SK-N-SH (cell line): ENCODE measurements around the gene STK38. TPM values are rescaled to one million over a fixed set of nuclear protein-coding genes. Genes with fewer than 3 reads are reported as not detected.
A peak's percentile ranks its signal among the peaks of the same experiment; 100 is the strongest.

Experiments used
- CTCF ChIA-PET: fragments of 300-600, 350-600 bp; formaldehyde crosslinking; extraction: SDS; loops from one replicate; lab custom pipeline; 2021; lab: Yijun Ruan, JAX
- POLR2A ChIA-PET: fragments of 350-600 bp; sonication (Branson Sonifier 250); formaldehyde crosslinking; extraction: SDS; loops from one replicate; lab custom pipeline; 2020; ENCODE audit warnings: antibody characterized with exemption, inconsistent platforms; lab: Yijun Ruan, JAX
- DNase-seq: peaks from one replicate; pipeline ENCODE4 v3.0.0; 2012
- H2AFZ ChIP-seq: fragments of 200-600 bp; sonication (generic); 2 replicates; pipeline ENCODE4 v1.8.1; 2016; ENCODE audit warnings: antibody characterized with exemption, mild to moderate bottlenecking, low read depth
- H3F3A ChIP-seq: fragments of 200-600 bp; sonication (generic); replicated peaks from 2 replicates; pipeline ENCODE3; 2016; ENCODE audit warnings: antibody characterized with exemption, mild to moderate bottlenecking; ENCODE audit not compliant: insufficient read depth
- H3K27ac ChIP-seq, 2 experiments: fragments of 200-500 bp in 1 of 2; fragments of 200-600 bp in 1 of 2; sonication (Bioruptor generic) in 1 of 2; sonication (generic), shearing (Covaris generic) in 1 of 2; 2 replicates each; pipeline versions ENCODE4 v1.5.1 to v1.6.1; 2014 to 2016; ENCODE audit warnings: low read depth in 2 of 2, inconsistent platforms in 1 of 2, low read length in 1 of 2, mild to moderate bottlenecking in 1 of 2, mixed read lengths in 1 of 2
- H3K27me3 ChIP-seq: fragments of 200-600 bp; sonication (generic), shearing (Covaris generic); 2 replicates; pipeline ENCODE4 v1.6.1; 2016; ENCODE audit warnings: mixed run types; ENCODE audit not compliant: insufficient read depth
- H3K36me3 ChIP-seq, 2 experiments: fragments of 200-500 bp in 1 of 2; fragments of 200-600 bp in 1 of 2; sonication (Bioruptor generic) in 1 of 2; sonication (generic) in 1 of 2; replicated peaks in 1 of 2; 2 replicates each; pipeline versions ENCODE3 to v1.5.1; 2014 to 2016; ENCODE audit warnings: low read length in 1 of 2, mild to moderate bottlenecking in 1 of 2; ENCODE audit not compliant: insufficient read depth in 2 of 2, control insufficient read depth in 1 of 2
- H3K4me1 ChIP-seq, 2 experiments: fragments of 200-500 bp in 1 of 2; fragments of 200-600 bp in 1 of 2; sonication (Bioruptor generic) in 1 of 2; sonication (generic), shearing (Covaris generic) in 1 of 2; 2 replicates each; pipeline versions ENCODE4 v1.5.1 to v1.6.1; 2014 to 2016; ENCODE audit warnings: low read depth in 1 of 2, low read length in 1 of 2, mixed run types in 1 of 2; ENCODE audit not compliant: insufficient read depth in 2 of 2, control insufficient read depth in 1 of 2
- H3K4me2 ChIP-seq: fragments of 200-600 bp; sonication (generic), shearing (Covaris generic); 2 replicates; pipeline ENCODE4 v1.6.1; 2017; ENCODE audit warnings: mixed run types
- H3K4me3 ChIP-seq, 2 experiments: fragments of 200-500 bp in 1 of 2; fragments of 200-600 bp in 1 of 2; sonication (Bioruptor generic) in 1 of 2; sonication (generic), shearing (Covaris generic) in 1 of 2; 2 replicates each; pipeline versions ENCODE4 v1.5.1 to v1.8.1; 2014 to 2016; ENCODE audit warnings: low read depth in 2 of 2, inconsistent platforms in 1 of 2, low read length in 1 of 2, mild to moderate bottlenecking in 1 of 2, mixed read lengths in 1 of 2, moderate library complexity in 1 of 2
- H3K79me2 ChIP-seq: fragments of 200-600 bp; sonication (generic); 2 replicates; pipeline ENCODE4 v1.8.1; 2017; ENCODE audit warnings: mild to moderate bottlenecking; ENCODE audit not compliant: insufficient read depth
- H3K9ac ChIP-seq: fragments of 200-600 bp; sonication (generic); 2 replicates; pipeline ENCODE4 v1.6.1; 2017; ENCODE audit warnings: mixed run types
- H3K9me2 ChIP-seq: fragments of 200-600 bp; sonication (generic); 2 replicates; pipeline ENCODE4 v1.6.1; 2017; ENCODE audit warnings: mixed run types
- H3K9me3 ChIP-seq: fragments of 200-600 bp; sonication (generic); 2 replicates; pipeline ENCODE4 v1.6.1; 2017; ENCODE audit warnings: mixed run types, mild to moderate bottlenecking, moderate library complexity
- H4K20me1 ChIP-seq: fragments of 200-600 bp; sonication (generic); 2 replicates; pipeline ENCODE4 v1.6.1; 2017; ENCODE audit warnings: mild to moderate bottlenecking, mixed run types; ENCODE audit not compliant: insufficient read depth
- CTCF ChIP-seq: fragments of 200-600 bp; sonication (generic); IDR thresholded peaks from 2 replicates; pipeline ENCODE4 v1.6.1; 2017; ENCODE audit warnings: antibody characterized with exemption, mild to moderate bottlenecking, moderate library complexity
- EZH2phosphoT487 ChIP-seq: fragments of 200-600 bp; sonication (generic); IDR thresholded peaks from 2 replicates; pipeline ENCODE4 v1.6.1; 2017; ENCODE audit warnings: low read depth, mixed run types, mild to moderate bottlenecking, antibody characterized with exemption, moderate library complexity, borderline replicate concordance
- FOXJ3 ChIP-seq: sonication (generic); formaldehyde crosslinking; IDR thresholded peaks from 2 replicates; pipeline ENCODE4 v1.5.1; 2020; ENCODE audit warnings: mild to moderate bottlenecking, missing genetic modification reagents
- FOXM1 ChIP-seq: IDR thresholded peaks from 2 replicates; pipeline ENCODE4 v1.4.0; 2012; ENCODE audit warnings: low read depth, mild to moderate bottlenecking
- MEF2A ChIP-seq: IDR thresholded peaks from 2 replicates; pipeline ENCODE4 v1.4.0; 2012; ENCODE audit warnings: low read depth, borderline replicate concordance
- RFX5 ChIP-seq: IDR thresholded peaks from 2 replicates; pipeline ENCODE4 v1.6.1; 2012; ENCODE audit warnings: mild to moderate bottlenecking, improper control_type of control experiment, low read length
- TCF12 ChIP-seq: IDR thresholded peaks from 2 replicates; pipeline ENCODE4 v1.4.0; 2012
- USF2 ChIP-seq: fragments of 150-350 bp; IDR thresholded peaks from 2 replicates; pipeline ENCODE4 v1.6.1; 2017; ENCODE audit warnings: antibody characterized with exemption, low read length, low read depth, borderline replicate concordance
- WGBS: methylation state at CpG from one replicate; pipeline ENCODE4 v1.1.6; 2017; ENCODE audit warnings: low lambda C conversion rate; 5-methylcytosine and 5-hydroxymethylcytosine counted together
- polyA plus RNA-seq, 3 experiments: library from polyadenylated mRNA; depleted of rRNA; stranded (reverse); fragments of >200 nt; gene quantifications; 2 replicates each; pipeline ENCODE4 v1.2.3, GENCODE V29; 2012
- small RNA-seq, 7 experiments: library from RNA; depleted of rRNA; stranded (forward); fragments of <200 nt; gene quantifications; one replicate each; pipeline ENCODE3, GENCODE V24; 2012
- TF ChIP-seq, protein P1 (sequence below): IDR thresholded peaks from 2 replicates; pipeline ENCODE4; 2012
- TF ChIP-seq, protein P2 (sequence below): IDR thresholded peaks from 2 replicates; pipeline ENCODE4 v1.4.0; 2012; ENCODE audit warnings: low read depth, borderline replicate concordance

STK38 gene
- polyA plus RNA-seq, 1 of the 3 experiments (the other 2 are of a cell fraction), result 10.2 TPM

GRCh38 chr6:36444470-36444869, 102.8 kb downstream of the STK38 start:
- Histone ChIP-seq H3K4me3 (peak overlapping the region; percentile 72 to 95), H3K9me2 (no peaks in the 10 kb centered on the region), H3K4me1 (peaks cover 17 to 23% of the 10 kb centered on the region in 2 experiments; a peak in 3 of 4 replicates), H3K36me3 (peaks cover 0 to 20% of the 10 kb centered on the region in 2 experiments), H3K79me2 (peaks cover 68% of the 10 kb centered on the region), H3K9ac (peak overlapping the region; percentile 98), H3K27ac (peak overlapping the region; percentile 89 to 91; a peak in 3 of 4 replicates), H3K4me2 (peak overlapping the region; percentile 76), H3K27me3 (no peaks in the 10 kb centered on the region), H3F3A (peaks cover 42% of the 10 kb centered on the region), H2AFZ (no peak overlapping the region), H3K9me3 (no peaks in the 10 kb centered on the region), H4K20me1 (peaks cover 9% of the 10 kb centered on the region; the same call in 1 of the 2 replicates)
- no peak for TF ChIP-seq EZH2phosphoT487
- no peak for TF ChIP-seq FOXM1
- TF ChIP-seq, protein P1, sequence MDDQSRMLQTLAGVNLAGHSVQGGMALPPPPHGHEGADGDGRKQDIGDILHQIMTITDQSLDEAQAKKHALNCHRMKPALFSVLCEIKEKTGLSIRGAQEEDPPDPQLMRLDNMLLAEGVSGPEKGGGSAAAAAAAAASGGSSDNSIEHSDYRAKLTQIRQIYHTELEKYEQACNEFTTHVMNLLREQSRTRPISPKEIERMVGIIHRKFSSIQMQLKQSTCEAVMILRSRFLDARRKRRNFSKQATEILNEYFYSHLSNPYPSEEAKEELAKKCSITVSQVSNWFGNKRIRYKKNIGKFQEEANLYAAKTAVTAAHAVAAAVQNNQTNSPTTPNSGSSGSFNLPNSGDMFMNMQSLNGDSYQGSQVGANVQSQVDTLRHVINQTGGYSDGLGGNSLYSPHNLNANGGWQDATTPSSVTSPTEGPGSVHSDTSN, result no peak
- no peak for TF ChIP-seq RFX5
- TF ChIP-seq TCF12, result no peak
- no peak for TF ChIP-seq MEF2A
- no peak for TF ChIP-seq USF2
- TF ChIP-seq, protein P2, sequence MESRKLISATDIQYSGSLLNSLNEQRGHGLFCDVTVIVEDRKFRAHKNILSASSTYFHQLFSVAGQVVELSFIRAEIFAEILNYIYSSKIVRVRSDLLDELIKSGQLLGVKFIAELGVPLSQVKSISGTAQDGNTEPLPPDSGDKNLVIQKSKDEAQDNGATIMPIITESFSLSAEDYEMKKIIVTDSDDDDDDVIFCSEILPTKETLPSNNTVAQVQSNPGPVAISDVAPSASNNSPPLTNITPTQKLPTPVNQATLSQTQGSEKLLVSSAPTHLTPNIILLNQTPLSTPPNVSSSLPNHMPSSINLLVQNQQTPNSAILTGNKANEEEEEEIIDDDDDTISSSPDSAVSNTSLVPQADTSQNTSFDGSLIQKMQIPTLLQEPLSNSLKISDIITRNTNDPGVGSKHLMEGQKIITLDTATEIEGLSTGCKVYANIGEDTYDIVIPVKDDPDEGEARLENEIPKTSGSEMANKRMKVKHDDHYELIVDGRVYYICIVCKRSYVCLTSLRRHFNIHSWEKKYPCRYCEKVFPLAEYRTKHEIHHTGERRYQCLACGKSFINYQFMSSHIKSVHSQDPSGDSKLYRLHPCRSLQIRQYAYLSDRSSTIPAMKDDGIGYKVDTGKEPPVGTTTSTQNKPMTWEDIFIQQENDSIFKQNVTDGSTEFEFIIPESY, result no peak
- TF ChIP-seq FOXJ3 (CRISPR knock-in tag), result no peak
- no peak for TF ChIP-seq CTCF
- POLR2A ChIA-PET, result interaction anchor here (1.1 kb wide), 1 partner anchor 21 kb away, joined by 3 read pairs; no protein-coding TSS in a partner anchor
- no peak for DNase-seq
- 62% methylated on average over 3 of the region's 3 CpGs for WGBS
- CTCF ChIA-PET, result interaction anchor here (1.6 kb wide), 1 partner anchor 17 kb away, joined by 4 read pairs; no protein-coding TSS in a partner anchor

Small RNA genes lying within 50 kb of the gene (small RNA-seq; reads per million reads assigned to genes)
- 0 reads per million in 7 experiments for gene RN7SL502P

Other genes starting within 250 kb of the STK38 start
- not detected in 2 replicates for gene BNIP5, start 210.6 kb downstream of the STK38 start, polyA plus RNA-seq (2012; rRNA removed)
- gene ETV7, start 159.8 kb downstream of the STK38 start, polyA plus RNA-seq (2012; rRNA removed), result 0.31 and 0.39 TPM in 2 replicates
- gene PXT1, start 104.6 kb downstream of the STK38 start, polyA plus RNA-seq (2012; rRNA removed), result not detected in 2 replicates
- 29.0 and 36.1 TPM in 2 replicates for gene KCTD20, start 104.5 kb downstream of the STK38 start, polyA plus RNA-seq (2012; rRNA removed)
- 330 and 351 TPM in 2 replicates for gene SRSF3, start 46.9 kb upstream of the STK38 start, polyA plus RNA-seq (2012; rRNA removed)
- 747 and 824 TPM in 2 replicates for gene CDKN1A, start 131.2 kb upstream of the STK38 start, polyA plus RNA-seq (2012; rRNA removed)
- gene RAB44, start 150.3 kb upstream of the STK38 start, polyA plus RNA-seq (2012; rRNA removed), result 0.10 and 0.12 TPM in 2 replicates